GM12878 (cell line): ENCODE data around the gene SEC11A. TPM values are rescaled to one million over a fixed set of nuclear protein-coding genes. Genes with fewer than 3 reads are reported as not detected.
"Not testable (repeated sequence)": the region's sequence is repeated elsewhere in the genome, so short reads cannot be mapped to it uniquely, and the experiment has no call there.

Experiments used
- ATAC-seq: fragments of 200-7000 bp; cut with Tn5 transposase; 3 replicates; pipeline ENCODE4 v1.9.1; 2020; ENCODE audit warnings: mild to moderate bottlenecking, moderate library complexity
- BruUV-seq: library from RNA; stranded (reverse); fragments of 400-500 nt; replicated peaks from 2 replicates; lab custom pipeline; 2021; lab: Mats Ljungman, UMichigan
- CTCF ChIA-PET: fragments of 300-600 bp; sonication (Branson Sonifier 250); formaldehyde crosslinking; extraction: SDS; loops from one replicate; lab custom pipeline; 2021; ENCODE audit warnings: inconsistent platforms; lab: Yijun Ruan, JAX
- POLR2A ChIA-PET: fragments of 350-600 bp; formaldehyde crosslinking; extraction: SDS; loops from one replicate; lab custom pipeline; 2021; ENCODE audit warnings: inconsistent platforms; lab: Charles Lee
- RAD21 ChIA-PET: fragments of 300-600 bp; sonication (Branson Sonifier 250); formaldehyde crosslinking; loops from one replicate; lab custom pipeline; 2023; ENCODE audit warnings: antibody characterized with exemption; ENCODE audit not compliant: unreplicated experiment; lab: Charles Lee
- SMC1A ChIA-PET: fragments of 300-600 bp; sonication (Branson Sonifier 250); formaldehyde crosslinking; loops from one replicate; lab custom pipeline; 2023; ENCODE audit not compliant: unreplicated experiment, uncharacterized antibody; lab: Charles Lee
- DNase-seq: peaks from one replicate; pipeline ENCODE4 v3.0.0-alpha.2; 2011; ENCODE audit warnings: low read depth, low spot score
- FAIRE-seq: peaks from 3 replicates; lab custom pipeline; 2011; peaks lifted over from hg19 to GRCh38; lab: Jason Lieb, UNC
- H2AFZ ChIP-seq: 2 replicates; pipeline ENCODE4 v1.6.0; 2011; ENCODE audit warnings: low read depth, low read length, control low read depth; ENCODE audit not compliant: control insufficient read depth
- H3K27ac ChIP-seq: 2 replicates; pipeline ENCODE4 v1.5.1; 2011; ENCODE audit warnings: control low read depth; ENCODE audit not compliant: control insufficient read depth, insufficient read depth
- H3K27me3 ChIP-seq, 2 experiments: replicated peaks in 1 of 2; 2 replicates each; pipeline versions ENCODE4 v1.6.0 to v1.6.1; 2011; ENCODE audit warnings: low read length in 1 of 2; ENCODE audit not compliant: control insufficient read depth in 2 of 2, insufficient read depth in 2 of 2
- H3K36me3 ChIP-seq, 2 experiments: 2 replicates each; pipeline ENCODE4 v1.5.1; 2011; ENCODE audit warnings: low read length in 1 of 2; ENCODE audit not compliant: control insufficient read depth in 2 of 2, insufficient read depth in 2 of 2
- H3K4me1 ChIP-seq: 2 replicates; pipeline ENCODE4 v1.6.1; 2011; ENCODE audit warnings: mild to moderate bottlenecking, low read length, moderate library complexity, mixed read lengths; ENCODE audit not compliant: control insufficient read depth, insufficient read depth
- H3K4me2 ChIP-seq: 2 replicates; pipeline ENCODE4 v1.6.0; 2011; ENCODE audit warnings: control low read depth; ENCODE audit not compliant: control insufficient read depth, insufficient read depth
- H3K4me3 ChIP-seq: fragments of 200-600 bp; sonication (generic); 2 replicates; pipeline ENCODE4 v1.5.1; 2016
- H3K79me2 ChIP-seq: 2 replicates; pipeline ENCODE4 v1.6.0; 2011; ENCODE audit warnings: low read length; ENCODE audit not compliant: control insufficient read depth, insufficient read depth
- H3K9ac ChIP-seq: 2 replicates; pipeline ENCODE4 v1.8.0; 2011; ENCODE audit warnings: low read length, control low read depth, mixed read lengths; ENCODE audit not compliant: control insufficient read depth, insufficient read depth
- H3K9me3 ChIP-seq: replicated peaks from 3 replicates; pipeline ENCODE4 v1.5.1; 2011; ENCODE audit warnings: mild to moderate bottlenecking, low read length; ENCODE audit not compliant: control insufficient read depth, insufficient read depth
- H4K20me1 ChIP-seq: 2 replicates; pipeline ENCODE4 v1.6.0; 2011; ENCODE audit not compliant: control insufficient read depth, insufficient read depth
- CHD1 ChIP-seq: IDR thresholded peaks from 2 replicates; pipeline ENCODE4 v1.6.1; 2012; ENCODE audit warnings: low read depth, low read length, improper control_type of control experiment
- E2F8 ChIP-seq: fragments of 450-650 bp; IDR thresholded peaks from 2 replicates; pipeline ENCODE4 v1.6.1; 2018; ENCODE audit warnings: mild to moderate bottlenecking, low read depth, moderate library complexity; ENCODE audit not compliant: partially characterized antibody
- KAT2A ChIP-seq: conservative IDR thresholded peaks from 2 replicates; pipeline ENCODE4 v1.6.1; 2011; ENCODE audit warnings: low read depth, low read length; ENCODE audit not compliant: control insufficient read depth
- NR2F1 ChIP-seq: fragments of 450-650 bp; conservative IDR thresholded peaks from 2 replicates; pipeline ENCODE4 v1.6.1; 2017; ENCODE audit warnings: mild to moderate bottlenecking
- NRF1 ChIP-seq: conservative IDR thresholded peaks from 2 replicates; pipeline ENCODE4 v1.6.1; 2011; ENCODE audit warnings: mild to moderate bottlenecking, low read depth, low read length, improper control_type of control experiment
- SREBF1 ChIP-seq: IDR thresholded peaks from 2 replicates; pipeline ENCODE4 v1.6.1; 2012; ENCODE audit warnings: mild to moderate bottlenecking, low read length
- SRF ChIP-seq, 2 experiments: IDR thresholded peaks; 2 replicates each; pipeline ENCODE4 v1.6.1; 2011; ENCODE audit warnings: low read depth in 2 of 2, low read length in 2 of 2, mild to moderate bottlenecking in 1 of 2, moderate library complexity in 1 of 2
- WGBS: methylation state at CpG from one replicate; pipeline ENCODE4 v1.1.6; 2016; ENCODE audit warnings: low lambda C conversion rate; ENCODE audit not compliant: insufficient replicate concordance, insufficient coverage; ENCODE audit errors: missing lambda C conversion rate; 5-methylcytosine and 5-hydroxymethylcytosine counted together
- in situ Hi-C: fragments of 300-500 bp; cut with MboI; formaldehyde crosslinking; loops from 9 replicates; pipeline ENCODE4 v1.14.3; 2018; ENCODE audit warnings: mixed read lengths
- intact Hi-C: fragments of 100-400 bp; cut with micrococcal nuclease; formaldehyde crosslinking; loops from one replicate; pipeline ENCODE4 v1.14.2; 2022; ENCODE audit not compliant: unreplicated experiment
- polyA plus RNA-seq, 11 experiments: library from polyadenylated mRNA; depleted of rRNA in 4 of 11; unstranded in 6 of 11; stranded (reverse) in 5 of 11; fragments of >200 nt; fragmentation: Nextera tagmentation in 4 of 11; fragmentation: Illumina TruSeq in 1 of 11; extraction: Ambion mirVana in 4 of 11; extraction: Trizol in 1 of 11; gene quantifications; 1 replicate in 1 of 11; 2 replicates in 10 of 11; pipeline versions ENCODE4 v1.2.1 to v1.2.3, GENCODE V29; 2011 to 2016; ENCODE audit warnings: inconsistent platforms in 2 of 11, missing spikeins in 2 of 11, low read depth in 1 of 11
- total RNA-seq, 4 experiments: library from RNA; depleted of rRNA in 3 of 4; stranded (reverse); fragments of >200 nt in 3 of 4; fragmentation: Illumina TruSeq in 1 of 4; extraction: Trizol in 1 of 4; gene quantifications; 2 replicates each; pipeline versions ENCODE4 v1.2.1 to v1.2.3, GENCODE V29; 2013 to 2021
- TF ChIP-seq, protein P1 (sequence below): fragments of 450-650 bp; IDR thresholded peaks from 2 replicates; pipeline ENCODE4 v1.6.1; 2017; ENCODE audit warnings: mild to moderate bottlenecking, low read depth, inconsistent platforms; ENCODE audit not compliant: poor library complexity, severe bottlenecking
- TF ChIP-seq, protein P2 (sequence below): fragments of 450-650 bp; IDR thresholded peaks from 2 replicates; pipeline ENCODE4 v1.6.1; 2017; ENCODE audit warnings: mild to moderate bottlenecking, moderate library complexity

The SEC11A gene
- total and polyA plus RNA-seq, 10 of the 15 experiments (the other 5 are each of a cell fraction or from before 2014, with no cell fraction given) = 99.2 to 159 (median 143) TPM

DNA sequence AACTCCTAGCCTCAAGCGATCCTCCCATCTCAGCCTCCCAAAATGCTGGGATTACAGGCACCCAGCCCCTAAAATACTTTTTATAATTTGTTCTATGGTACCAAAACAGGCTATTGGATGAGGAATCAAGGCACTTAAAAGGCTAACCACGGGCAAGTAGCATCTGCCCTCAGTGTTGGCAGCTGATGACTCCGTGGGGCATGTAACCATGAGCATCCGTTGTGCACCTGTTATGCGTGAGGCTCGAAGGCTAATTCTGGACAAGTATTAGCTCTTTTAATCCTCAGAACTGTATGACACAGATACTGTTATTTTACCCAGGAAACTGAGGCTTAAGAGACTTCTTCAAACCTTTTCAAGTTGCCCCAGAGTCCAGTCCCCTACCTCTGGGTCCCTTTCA lies 72.1 kb downstream of the SEC11A start (continued):
- TF ChIP-seq, protein P1, sequence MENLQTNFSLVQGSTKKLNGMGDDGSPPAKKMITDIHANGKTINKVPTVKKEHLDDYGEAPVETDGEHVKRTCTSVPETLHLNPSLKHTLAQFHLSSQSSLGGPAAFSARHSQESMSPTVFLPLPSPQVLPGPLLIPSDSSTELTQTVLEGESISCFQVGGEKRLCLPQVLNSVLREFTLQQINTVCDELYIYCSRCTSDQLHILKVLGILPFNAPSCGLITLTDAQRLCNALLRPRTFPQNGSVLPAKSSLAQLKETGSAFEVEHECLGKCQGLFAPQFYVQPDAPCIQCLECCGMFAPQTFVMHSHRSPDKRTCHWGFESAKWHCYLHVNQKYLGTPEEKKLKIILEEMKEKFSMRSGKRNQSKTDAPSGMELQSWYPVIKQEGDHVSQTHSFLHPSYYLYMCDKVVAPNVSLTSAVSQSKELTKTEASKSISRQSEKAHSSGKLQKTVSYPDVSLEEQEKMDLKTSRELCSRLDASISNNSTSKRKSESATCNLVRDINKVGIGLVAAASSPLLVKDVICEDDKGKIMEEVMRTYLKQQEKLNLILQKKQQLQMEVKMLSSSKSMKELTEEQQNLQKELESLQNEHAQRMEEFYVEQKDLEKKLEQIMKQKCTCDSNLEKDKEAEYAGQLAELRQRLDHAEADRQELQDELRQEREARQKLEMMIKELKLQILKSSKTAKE = no peak
- no peak for TF ChIP-seq E2F8
- TF ChIP-seq NRF1 = no peak
- TF ChIP-seq NR2F1 = no peak
- TF ChIP-seq SRF (IDR thresholded peaks at IDR 0.05; ENCODE audit: low read depth in 2 of 2, low read length in 2 of 2) = no peak
- TF ChIP-seq, protein P2, sequence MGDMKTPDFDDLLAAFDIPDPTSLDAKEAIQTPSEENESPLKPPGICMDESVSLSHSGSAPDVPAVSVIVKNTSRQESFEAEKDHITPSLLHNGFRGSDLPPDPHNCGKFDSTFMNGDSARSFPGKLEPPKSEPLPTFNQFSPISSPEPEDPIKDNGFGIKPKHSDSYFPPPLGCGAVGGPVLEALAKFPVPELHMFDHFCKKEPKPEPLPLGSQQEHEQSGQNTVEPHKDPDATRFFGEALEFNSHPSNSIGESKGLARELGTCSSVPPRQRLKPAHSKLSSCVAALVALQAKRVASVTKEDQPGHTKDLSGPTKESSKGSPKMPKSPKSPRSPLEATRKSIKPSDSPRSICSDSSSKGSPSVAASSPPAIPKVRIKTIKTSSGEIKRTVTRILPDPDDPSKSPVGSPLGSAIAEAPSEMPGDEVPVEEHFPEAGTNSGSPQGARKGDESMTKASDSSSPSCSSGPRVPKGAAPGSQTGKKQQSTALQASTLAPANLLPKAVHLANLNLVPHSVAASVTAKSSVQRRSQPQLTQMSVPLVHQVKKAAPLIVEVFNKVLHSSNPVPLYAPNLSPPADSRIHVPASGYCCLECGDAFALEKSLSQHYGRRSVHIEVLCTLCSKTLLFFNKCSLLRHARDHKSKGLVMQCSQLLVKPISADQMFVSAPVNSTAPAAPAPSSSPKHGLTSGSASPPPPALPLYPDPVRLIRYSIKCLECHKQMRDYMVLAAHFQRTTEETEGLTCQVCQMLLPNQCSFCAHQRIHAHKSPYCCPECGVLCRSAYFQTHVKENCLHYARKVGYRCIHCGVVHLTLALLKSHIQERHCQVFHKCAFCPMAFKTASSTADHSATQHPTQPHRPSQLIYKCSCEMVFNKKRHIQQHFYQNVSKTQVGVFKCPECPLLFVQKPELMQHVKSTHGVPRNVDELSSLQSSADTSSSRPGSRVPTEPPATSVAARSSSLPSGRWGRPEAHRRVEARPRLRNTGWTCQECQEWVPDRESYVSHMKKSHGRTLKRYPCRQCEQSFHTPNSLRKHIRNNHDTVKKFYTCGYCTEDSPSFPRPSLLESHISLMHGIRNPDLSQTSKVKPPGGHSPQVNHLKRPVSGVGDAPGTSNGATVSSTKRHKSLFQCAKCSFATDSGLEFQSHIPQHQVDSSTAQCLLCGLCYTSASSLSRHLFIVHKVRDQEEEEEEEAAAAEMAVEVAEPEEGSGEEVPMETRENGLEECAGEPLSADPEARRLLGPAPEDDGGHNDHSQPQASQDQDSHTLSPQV = no peak
- no peak for TF ChIP-seq SREBF1
- TF ChIP-seq KAT2A = no peak
- no peak for TF ChIP-seq CHD1
- TF ChIP-seq, all 136 proteins: peak for 0

- SMC1A ChIA-PET, H3K27me3 ChIP-seq, H3K9ac ChIP-seq, intact Hi-C loops, H3K79me2 ChIP-seq, H3K4me1 ChIP-seq, H3K9me3 ChIP-seq, H3K4me2 ChIP-seq, in situ Hi-C loops, H3K4me3 ChIP-seq, RAD21 ChIA-PET, BruUV-seq, DNase-seq, H4K20me1 ChIP-seq, FAIRE-seq, ATAC-seq, POLR2A ChIA-PET, H2AFZ ChIP-seq, H3K27ac ChIP-seq: not testable (repeated sequence)
- CTCF ChIA-PET = interaction anchor here (0.6 to 1.8 kb wide), 4 partner anchors 11 to 1577 kb away, joined by 3 to 6 read pairs (median 4); partner anchors contain the start of gene WDR73
- 97% methylated on average over 2 of the region's 2 CpGs for WGBS
- H3K36me3 ChIP-seq = peaks cover 10 to 23% of the 10 kb centered on the region in 2 experiments; a peak in 3 of 4 replicates
These were observed 73.3 kb downstream of the SEC11A start for GRCh38 chr15:84642640-84643039.
